ENCODE data around the gene PITPNM3. TPM values are rescaled to one million over a fixed set of nuclear protein-coding genes. Genes with fewer than 3 reads are reported as not detected.
"Not testable (repeated sequence)": the region's sequence is repeated elsewhere in the genome, so short reads cannot be mapped to it uniquely, and the experiment has no call there.

Gene PITPNM3
- total RNA-seq, 1 donor from 2014 or later: 5.8 TPM

DNA sequence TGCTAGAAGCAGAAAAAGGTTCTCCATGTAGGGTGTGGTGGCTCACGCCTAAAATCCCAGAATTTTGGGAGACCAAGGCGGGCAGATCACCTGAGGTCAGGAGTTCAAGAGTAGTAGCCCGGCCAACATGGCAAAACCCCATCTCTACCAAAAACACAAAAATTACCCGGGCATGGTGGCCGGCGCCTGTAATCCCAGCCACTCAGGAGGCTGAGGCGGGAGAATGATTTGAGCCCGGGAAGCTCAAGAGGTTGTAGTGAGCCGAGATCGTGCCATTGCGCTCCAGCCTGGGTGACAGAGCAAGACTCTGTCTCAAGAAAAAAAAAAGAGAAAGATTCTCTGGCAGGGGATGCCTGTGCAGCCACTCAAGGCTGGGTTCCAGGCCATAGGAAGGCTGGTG lies 54.2 kb downstream of the PITPNM3 start:
- no peak for DNase-seq (ENCODE audit: low spot score)

- no peak for DNase-seq (ENCODE audit: low spot score)
Measured at GRCh38 chr17:6501359-6501758, 55.0 kb downstream of the PITPNM3 start.

GRCh38 chr17:6498901-6499540 lies 57.3 kb downstream of the PITPNM3 start:
- no peak for DNase-seq (ENCODE audit: low spot score)

- no peak for DNase-seq (ENCODE audit: low spot score)
Measured at GRCh38 chr17:6498356-6498755, 58.0 kb downstream of the PITPNM3 start.

GRCh38 chr17:6497496-6498221 lies 58.7 kb downstream of the PITPNM3 start:
- DNase-seq (ENCODE audit: low spot score): no peak

DNA sequence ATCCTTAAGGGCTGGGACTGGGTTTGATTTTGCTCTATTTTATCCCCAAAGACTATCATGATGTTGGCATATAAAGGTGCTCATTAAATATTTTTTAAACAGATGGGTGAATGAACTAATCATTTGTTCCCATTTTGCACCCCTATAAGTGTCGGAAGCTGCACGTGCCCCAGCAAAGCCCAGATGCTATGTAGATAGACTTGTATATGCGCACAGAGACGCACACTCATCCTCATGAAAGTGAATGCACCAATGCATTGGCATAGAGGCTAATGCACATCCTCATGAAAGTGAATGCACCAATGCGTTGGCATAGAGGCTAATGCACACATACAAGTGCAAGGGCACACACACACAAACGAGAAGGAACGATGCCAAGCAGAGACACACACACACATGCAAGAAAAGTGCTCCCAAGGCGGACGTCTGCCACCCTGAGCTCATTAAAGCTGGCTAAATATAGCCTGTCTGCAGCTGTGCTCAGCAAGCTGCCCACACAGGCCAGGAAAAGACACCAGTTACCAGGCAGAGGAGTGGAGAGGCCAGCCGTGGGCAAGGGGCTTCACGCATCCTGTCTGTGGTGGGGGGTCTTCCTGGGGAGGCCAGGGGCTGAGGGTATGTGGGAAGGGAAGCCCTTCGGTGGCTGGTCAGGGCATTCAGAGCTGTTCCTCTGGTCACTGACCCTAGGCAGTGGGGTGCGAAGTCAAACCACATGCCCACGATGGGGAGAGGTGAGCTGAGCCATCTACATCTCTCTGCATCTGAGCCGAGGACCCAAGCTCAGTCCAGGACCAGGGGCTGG lies 59.5 kb downstream of the PITPNM3 start:
- no peak for DNase-seq (ENCODE audit: low spot score)

GRCh38 chr17:6496116-6496481 lies 60.3 kb downstream of the PITPNM3 start:
- DNase-seq (ENCODE audit: low spot score): no peak

DNA sequence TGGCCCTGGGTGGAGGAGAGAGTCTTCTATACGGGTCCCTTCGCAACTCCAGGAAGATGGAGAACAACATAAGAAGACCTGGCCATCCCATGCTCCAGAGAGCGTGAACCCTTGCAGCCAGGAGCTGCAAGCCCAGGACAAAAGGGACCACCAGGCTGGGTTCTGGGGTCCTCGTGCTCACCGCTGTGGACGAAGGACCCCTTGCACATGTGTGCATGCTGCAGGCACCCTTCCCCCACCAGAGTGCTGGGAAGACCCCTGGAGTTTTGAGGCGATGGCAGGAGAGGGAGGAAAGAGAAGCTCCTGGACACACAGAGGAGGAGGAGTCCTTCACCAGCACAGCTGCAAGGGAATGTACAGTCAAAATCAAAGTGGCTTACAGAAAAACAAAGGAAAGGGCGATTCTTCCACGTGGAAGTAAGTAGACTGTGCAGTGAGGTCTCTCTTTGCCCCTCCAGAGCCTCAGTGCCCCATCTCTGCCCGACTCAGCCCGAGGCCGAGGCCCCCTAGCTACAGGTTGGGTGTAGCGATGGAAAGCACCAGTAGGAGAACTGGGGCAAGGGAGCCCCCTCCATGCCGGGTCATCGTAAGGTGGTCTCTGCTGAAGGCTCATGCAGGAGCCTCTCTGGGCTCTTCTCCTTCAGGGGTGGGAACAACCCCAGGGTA lies 60.8 kb downstream of the PITPNM3 start:
- no peak for DNase-seq (ENCODE audit: low spot score)

GRCh38 chr17:6494239-6494941 lies 62.0 kb downstream of the PITPNM3 start:
- DNase-seq (ENCODE audit: low spot score): no peak

- no peak for DNase-seq (ENCODE audit: low spot score)
Measured at GRCh38 chr17:6492892-6493674, 63.3 kb downstream of the PITPNM3 start.

GRCh38 chr17:6491071-6491700 lies 65.2 kb downstream of the PITPNM3 start:
- no peak for DNase-seq (ENCODE audit: low spot score)

DNA sequence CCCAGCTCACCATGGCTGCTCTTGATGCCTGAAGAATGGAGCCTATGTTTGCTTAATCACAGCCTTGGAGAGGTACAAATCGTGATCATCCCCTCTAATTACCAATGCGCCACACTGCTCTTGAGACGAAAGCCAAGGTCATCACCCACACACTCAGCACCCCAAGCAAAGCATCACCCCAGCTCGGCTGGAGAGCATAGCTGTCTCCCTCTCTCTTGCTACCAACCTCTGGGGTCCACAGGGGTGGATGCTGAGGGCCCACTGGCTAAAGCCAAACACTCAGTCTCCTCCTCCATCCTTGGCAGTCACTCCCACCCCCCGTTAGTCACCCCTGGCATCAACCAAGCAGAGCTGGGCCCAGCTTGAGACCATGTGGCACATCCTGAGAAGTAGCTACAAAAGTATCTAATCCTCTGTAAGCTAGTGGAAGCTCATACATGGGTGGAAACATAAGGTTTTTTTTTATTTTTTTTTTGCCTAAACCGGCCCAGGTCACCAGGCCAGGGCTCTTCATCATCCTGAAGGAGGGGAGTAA lies 67.3 kb downstream of the PITPNM3 start:
- DNase-seq (ENCODE audit: low spot score): no peak

DNA sequence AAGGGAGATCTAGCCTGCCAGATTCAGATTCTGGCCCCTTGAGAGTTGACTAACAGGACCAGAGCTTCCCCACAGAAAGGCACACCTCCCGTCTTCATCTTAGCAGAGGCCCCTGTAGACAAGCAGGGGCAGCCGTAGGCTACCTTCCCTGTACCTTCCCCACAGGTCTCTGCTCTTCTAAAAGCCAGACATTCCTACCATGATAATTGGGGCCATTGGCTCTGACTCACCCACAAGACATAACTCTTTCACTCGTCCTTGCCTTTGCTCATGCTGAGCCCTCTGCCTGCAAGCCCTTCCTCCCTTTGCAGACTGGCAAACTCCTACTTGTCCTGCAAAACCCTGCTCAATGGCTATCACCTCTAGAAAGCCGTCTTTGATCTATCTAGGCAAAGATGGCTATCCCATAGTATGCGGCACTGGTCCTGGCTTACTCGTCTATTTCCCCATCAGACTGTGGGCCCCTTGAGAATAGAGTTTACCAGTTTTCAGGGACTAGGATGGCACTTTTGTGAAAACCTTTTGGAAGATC lies 68.3 kb downstream of the PITPNM3 start:
- DNase-seq (ENCODE audit: low spot score): no peak

- DNase-seq (ENCODE audit: low spot score): no peak
Measured at GRCh38 chr17:6487251-6488007, 68.9 kb downstream of the PITPNM3 start.

DNA sequence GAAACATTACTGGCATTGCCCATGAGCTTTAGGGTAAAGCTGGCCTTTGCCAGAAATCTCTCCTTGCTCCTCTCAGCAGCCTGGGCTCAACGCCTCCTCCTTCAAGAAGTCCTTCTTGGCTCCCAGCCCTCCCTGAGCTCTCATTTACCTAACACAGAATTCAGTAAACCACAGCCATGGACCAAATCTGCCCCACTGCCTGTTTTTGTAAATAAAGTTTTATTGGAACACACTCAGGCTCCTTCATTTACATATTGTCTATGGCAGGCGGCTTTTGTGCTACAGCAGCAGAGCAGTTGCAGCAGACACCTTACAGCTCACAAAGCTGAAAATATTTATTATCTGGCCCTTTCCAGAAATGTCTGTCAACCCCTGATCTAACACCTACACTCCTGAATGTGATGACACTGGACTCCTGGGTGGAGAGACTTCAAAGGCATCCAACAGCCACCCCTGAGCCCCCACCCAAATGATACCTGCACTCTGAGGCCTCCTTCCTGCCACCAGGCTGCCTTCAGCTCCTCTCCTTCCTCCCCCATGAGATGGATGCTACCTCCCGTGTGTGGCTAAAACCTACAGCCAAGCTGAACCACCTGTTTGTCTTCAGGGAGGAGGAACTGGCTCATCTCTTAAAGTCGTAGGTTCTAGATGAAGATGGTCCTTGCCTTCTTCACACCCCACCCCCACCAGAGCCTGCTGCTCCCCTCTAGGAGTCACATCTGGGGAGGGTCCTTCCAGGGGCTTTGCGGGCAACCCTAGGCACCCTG lies 70.5 kb downstream of the PITPNM3 start:
- no peak for DNase-seq (ENCODE audit: low spot score)

- no peak for DNase-seq (ENCODE audit: low spot score)
Measured at GRCh38 chr17:6483507-6483906, 72.8 kb downstream of the PITPNM3 start.

DNA sequence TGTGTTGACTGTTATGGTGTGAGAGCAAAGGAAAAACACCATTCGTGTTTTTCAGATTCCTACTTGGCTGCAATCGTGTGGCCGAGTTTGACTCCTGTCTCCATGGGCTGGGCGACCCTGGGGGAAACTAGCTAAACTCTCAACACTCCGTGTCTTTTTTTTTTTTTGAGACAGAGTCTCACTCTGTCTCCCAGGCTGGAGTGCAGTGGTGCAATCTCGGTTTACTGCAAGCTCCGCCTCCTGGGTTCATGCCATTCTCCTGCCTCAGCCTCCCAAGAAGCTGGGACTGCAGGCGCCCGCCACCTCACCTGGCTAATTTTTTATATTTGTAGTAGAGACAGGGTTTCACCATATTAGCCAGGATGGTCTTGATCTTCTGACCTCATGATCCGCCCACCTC lies 73.6 kb downstream of the PITPNM3 start:
- DNase-seq (ENCODE audit: low spot score): not testable (repeated sequence)

GRCh38 chr17:6482105-6482455 lies 74.3 kb downstream of the PITPNM3 start:
- no peak for DNase-seq (ENCODE audit: low spot score)
